Sigmoid colon (tissue), 7 donors: ENCODE data around the gene CPT1C. TPM values are rescaled to one million over a fixed set of nuclear protein-coding genes. Genes with fewer than 3 reads are reported as not detected.

Experiments used
- DNase-seq: peaks from one replicate; pipeline ENCODE4 v3.0.0-alpha.2; 2019
- H3K27ac ChIP-seq, 4 donors: fragments of 200-600 bp; sonication (generic); one replicate each; pipeline ENCODE4 v1.5.1; 2016 to 2019; ENCODE audit warnings: mild to moderate bottlenecking in 1 of 4
- H3K27me3 ChIP-seq, 3 donors: fragments of 200-600 bp; sonication (generic); one replicate each; pipeline ENCODE4 v1.5.1; 2019; ENCODE audit warnings: mild to moderate bottlenecking in 1 of 3
- H3K36me3 ChIP-seq, 4 donors: fragments of 200-600 bp; sonication (generic); one replicate each; pipeline ENCODE4 v1.5.1; 2016 to 2019
- H3K4me1 ChIP-seq, 4 donors: fragments of 200-600 bp; sonication (generic); one replicate each; pipeline ENCODE4 v1.5.1; 2017 to 2019
- H3K4me3 ChIP-seq, 4 donors: fragments of 200-600 bp; sonication (generic); one replicate each; pipeline ENCODE4 v1.5.1; 2017 to 2019; ENCODE audit warnings: mild to moderate bottlenecking in 2 of 4, moderate library complexity in 1 of 4
- H3K9me3 ChIP-seq, 4 donors: fragments of 200-600 bp in 3 of 4; sonication (generic) in 3 of 4; one replicate each; pipeline versions ENCODE4 v1.5.1 to v1.6.1; 2013 to 2019
- CTCF ChIP-seq, 4 experiments: fragments of 450-650 bp in 3 of 4; fragments of 200-600 bp in 1 of 4; IDR thresholded peaks; one replicate each; pipeline ENCODE4 v1.5.1; 2016 to 2019; ENCODE audit warnings: antibody characterized with exemption in 4 of 4, mild to moderate bottlenecking in 3 of 4, moderate library complexity in 2 of 4
- EP300 ChIP-seq, 4 donors: sonication (generic); formaldehyde crosslinking; IDR thresholded peaks; one replicate each; pipeline ENCODE4 v1.6.1; 2017; ENCODE audit warnings: antibody characterized with exemption in 4 of 4
- POLR2A ChIP-seq, 2 donors: fragments of 450-650 bp; IDR thresholded peaks; one replicate each; pipeline ENCODE4 v1.6.1; 2016; ENCODE audit warnings: antibody characterized with exemption in 2 of 2, mild to moderate bottlenecking in 2 of 2, moderate library complexity in 2 of 2
- POLR2AphosphoS5 ChIP-seq, 4 donors: sonication (generic); formaldehyde crosslinking; IDR thresholded peaks; one replicate each; pipeline ENCODE4 v1.6.1; 2017; ENCODE audit warnings: antibody characterized with exemption in 4 of 4
- WGBS, 2 donors: extraction: QIAGEN DNeasy Blood & Tissue Kit; methylation state at CpG; one replicate each; pipeline ENCODE4 v1.1.7; 2013; 5-methylcytosine and 5-hydroxymethylcytosine counted together
- intact Hi-C: fragments of 100-400 bp; cut with DNase I; formaldehyde crosslinking; loops from one replicate; pipeline ENCODE4 v1.15.1; 2023
- polyA plus RNA-seq, 3 donors: library from polyadenylated mRNA; stranded (reverse); fragments of 200-250 nt; gene quantifications; one replicate each; pipeline ENCODE4 v1.2.3, GENCODE V29; 2013
- total RNA-seq, 4 donors: library from RNA; depleted of rRNA; stranded (reverse); fragments of >200 nt; gene quantifications; one replicate each; pipeline ENCODE4 v1.1.0, GENCODE V29; 2016
- donor health status: healthy with polysubstance abuse.
- donor health status: Bipolar disorder and iron deficiency.
- donor health status: healthy.

Gene CPT1C
- total and polyA plus RNA-seq, 7 donors, result 0.69 to 28.5 (median 3.9) TPM

GRCh38 chr19:49687150-49687549 lies 3.8 kb upstream of the CPT1C start:
- no peak overlapping the region for H3K4me3 ChIP-seq
- peaks cover 15 to 60% (median 48%) of the 10 kb centered on the region in 4 donors for H3K36me3 ChIP-seq

GRCh38 chr19:49687566-49688316 lies 3.2 kb upstream of the CPT1C start:
- DNase-seq, result no peak
- peak overlapping the region in 3 of 4 donors; percentile 0 to 38 (median 21) for H3K27ac ChIP-seq
- no peak for TF ChIP-seq POLR2AphosphoS5 (IDR thresholded peaks at IDR 0.05)
- TF ChIP-seq CTCF (IDR thresholded peaks at IDR 0.05), result no peak
- TF ChIP-seq EP300 (IDR thresholded peaks at IDR 0.05), result no peak
- no peak for TF ChIP-seq POLR2A (IDR thresholded peaks at IDR 0.05)
- H3K36me3 ChIP-seq, result peaks cover 15 to 54% (median 44%) of the 10 kb centered on the region in 4 donors
- H3K27me3 ChIP-seq, result peaks cover 4 to 35% (median 31%) of the 10 kb centered on the region in 3 donors
- H3K4me1 ChIP-seq, result peaks cover 0 to 31% (median 26%) of the 10 kb centered on the region in 4 donors
- intact Hi-C loops, result no loop called here
- no peak overlapping the region for H3K4me3 ChIP-seq
- WGBS, 2 donors, result 76 to 81% methylated on average over 26 of the region's 26 CpGs
- H3K9me3 ChIP-seq, result no peaks in the 10 kb centered on the region

More at GRCh38 chr19:49687150-49687549, 3.8 kb upstream of the CPT1C start:
- intact Hi-C loops, result no loop called here
- H3K27me3 ChIP-seq, result peaks cover 4 to 35% (median 31%) of the 10 kb centered on the region in 3 donors
- whole genome bisulfite sequencing, 2 donors, result 76 to 78% methylated on average over 12 of the region's 12 CpGs
- peaks cover 0 to 31% (median 26%) of the 10 kb centered on the region in 4 donors for H3K4me1 ChIP-seq
- no peaks in the 10 kb centered on the region for H3K9me3 ChIP-seq
- no peak overlapping the region for H3K27ac ChIP-seq
- TF ChIP-seq POLR2AphosphoS5 (IDR thresholded peaks at IDR 0.05) (no peak), EP300 (IDR thresholded peaks at IDR 0.05) (no peak), CTCF (IDR thresholded peaks at IDR 0.05) (no peak), POLR2A (IDR thresholded peaks at IDR 0.05) (no peak)
- DNase-seq, result no peak

DNA sequence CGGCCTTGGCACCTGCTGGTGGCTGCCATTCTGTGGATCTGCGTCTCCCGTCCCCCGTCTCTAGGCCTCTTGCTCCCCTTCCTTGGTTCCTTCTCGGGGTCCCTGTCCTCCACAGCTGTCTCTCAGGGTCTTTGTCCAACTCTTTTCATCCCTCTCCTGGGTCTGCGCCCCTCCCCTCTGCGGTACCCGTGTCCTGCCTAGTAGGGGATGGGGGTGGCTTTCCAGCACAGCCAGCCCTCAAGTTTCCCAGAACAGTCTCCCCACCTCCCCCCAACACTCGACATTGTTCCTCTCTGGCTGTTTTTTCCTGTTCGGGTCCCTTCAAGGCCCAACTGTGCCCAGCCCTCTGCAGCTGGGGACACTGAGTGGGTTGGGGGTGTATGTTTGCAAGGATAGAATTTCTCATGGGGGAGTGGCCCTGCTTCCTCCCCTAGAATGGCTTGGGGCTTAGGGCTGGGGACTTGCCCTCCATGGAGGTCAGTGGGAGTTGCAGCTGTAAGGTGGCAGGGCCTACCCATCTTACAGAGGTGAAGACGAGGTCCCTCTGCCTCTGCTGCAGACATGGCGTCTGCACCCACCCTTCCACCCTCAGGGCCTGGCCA lies 2.3 kb upstream of the CPT1C start:
- DNase-seq, result no peak
- Histone ChIP-seq H3K36me3 (peaks cover 15 to 45% (median 41%) of the 10 kb centered on the region in 4 donors), H3K4me1 (peaks cover 0 to 31% (median 26%) of the 10 kb centered on the region in 4 donors), H3K4me3 (peak overlapping the region in 2 of 4 donors; percentile 4 to 46), H3K27me3 (peaks cover 4 to 35% (median 31%) of the 10 kb centered on the region in 3 donors), H3K27ac (peak overlapping the region in 3 of 4 donors; percentile 0 to 38 (median 21)), H3K9me3 (no peaks in the 10 kb centered on the region)
- no peak for TF ChIP-seq POLR2AphosphoS5 (IDR thresholded peaks at IDR 0.05)
- TF ChIP-seq EP300 (IDR thresholded peaks at IDR 0.05), result no peak
- 78 to 79% methylated on average over 12 of the region's 12 CpGs for WGBS, 2 donors
- intact Hi-C loops, result no loop called here

DNA sequence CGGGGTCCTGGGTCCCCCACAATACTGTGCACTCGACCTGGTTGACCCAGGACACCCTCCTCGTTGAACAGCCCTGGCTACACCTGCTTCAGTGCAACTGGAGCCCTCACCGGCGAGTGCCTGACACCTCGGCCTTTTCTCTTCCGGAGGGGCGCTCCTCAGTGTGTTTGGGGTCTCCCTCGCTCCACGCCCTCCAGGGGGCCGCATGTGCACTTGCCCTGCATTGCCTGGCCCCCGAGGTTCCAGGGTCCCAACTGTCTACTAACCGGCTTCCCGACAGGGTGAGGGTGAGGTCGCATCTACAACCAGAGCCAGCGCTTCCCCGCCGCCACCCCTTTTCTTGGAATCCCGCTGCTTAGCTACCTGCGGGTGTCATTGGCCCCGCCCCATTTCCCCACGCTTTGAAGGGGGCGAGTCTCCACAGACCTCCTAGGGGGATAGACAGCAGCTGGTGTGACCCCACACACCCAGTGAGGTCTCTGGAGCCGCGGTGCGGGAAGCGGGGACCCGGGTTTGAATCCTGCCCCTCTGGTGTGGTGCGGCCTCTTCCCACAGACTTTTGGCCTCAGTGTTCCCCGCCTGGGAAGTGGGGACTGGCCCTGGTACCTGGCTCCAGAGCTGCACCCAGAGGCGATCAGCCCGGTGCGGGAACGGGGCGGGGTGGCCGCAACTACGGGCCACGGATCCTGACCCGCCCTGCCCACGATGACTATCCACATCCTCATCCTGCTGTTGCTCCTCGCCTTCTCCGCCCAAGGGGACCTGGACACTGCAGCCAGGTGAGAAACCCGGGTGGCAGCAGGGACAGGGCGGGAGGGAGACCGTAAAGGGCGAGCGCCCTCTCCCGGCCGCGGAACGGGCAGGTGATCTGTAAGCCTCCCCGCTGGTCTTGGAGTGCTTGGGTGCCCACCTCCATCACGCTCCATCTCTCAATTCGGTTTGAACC lies 1.5 kb upstream of the CPT1C start, which contains the start of gene ADM5:
Gene ADM5 (plus strand): TSS at position 462 of the 946 bp plus-strand sequence. CDS start 244 bp downstream, at position 706.
- 22 to 38% methylated on average over 54 of the region's 54 CpGs for WGBS, 2 donors
- TF ChIP-seq EP300 (IDR thresholded peaks at IDR 0.05) (no peak), CTCF (IDR thresholded peaks at IDR 0.05) (peak in 2 of 4 experiments; percentile 38 to 42), POLR2AphosphoS5 (IDR thresholded peaks at IDR 0.05) (no peak), POLR2A (IDR thresholded peaks at IDR 0.05) (no peak)
- H3K27ac ChIP-seq, result peak within 1 kb of the TSS; percentile 58 to 70 (median 60)
- peaks cover 4 to 35% (median 31%) of the 10 kb centered on the region in 3 donors for H3K27me3 ChIP-seq
- peaks cover 9 to 38% (median 34%) of the 10 kb centered on the region in 4 donors for H3K36me3 ChIP-seq
- no peaks in the 10 kb centered on the region for H3K9me3 ChIP-seq
- no peak for DNase-seq
- H3K4me1 ChIP-seq, result peaks cover 0 to 31% (median 26%) of the 10 kb centered on the region in 4 donors
- H3K4me3 ChIP-seq, result peak within 1 kb of the TSS; percentile 32 to 46 (median 39)
- intact Hi-C loops, result loop anchor here (2.0 kb wide), 1 partner anchor 77 kb away; the partner anchor contains the start of gene AP2A1
